Thyroid gland (tissue), 4 donors: ENCODE data around the gene CNOT1.

Experiments
- CTCF ChIP-seq, 6 experiments: fragments of 200-600 bp in 3 of 6; fragments of 450-650 bp in 3 of 6; sonication (generic) in 3 of 6; IDR thresholded peaks; one replicate each; pipeline ENCODE4 v1.5.1; 2016 to 2019; ENCODE audit warnings: antibody characterized with exemption in 6 of 6, mild to moderate bottlenecking in 2 of 6, inconsistent platforms in 1 of 6, moderate library complexity in 1 of 6
- POLR2A ChIP-seq, 2 donors: fragments of 450-650 bp; IDR thresholded peaks; one replicate each; pipeline ENCODE4 v1.6.1; 2017; ENCODE audit warnings: antibody characterized with exemption in 2 of 2, mild to moderate bottlenecking in 2 of 2, moderate library complexity in 1 of 2

- TF ChIP-seq CTCF (IDR thresholded peaks at IDR 0.05) (peak; percentile 80 to 92 (median 86)), POLR2A (IDR thresholded peaks at IDR 0.05) (no peak)
Measured at GRCh38 chr16:58487566-58488351, 141.9 kb downstream of the CNOT1 start.
